PFSK-1 (cell line): ENCODE data around the gene CCR7.

Experiments
- FOXP2 ChIP-seq: optimal IDR thresholded peaks from 2 replicates; pipeline ENCODE3; 2011; ENCODE audit warnings: borderline replicate concordance, control low read depth, inconsistent platforms; ENCODE audit not compliant: insufficient read depth; ENCODE audit errors: extremely low read length, extremely low read depth
- POLR2AphosphoS5 ChIP-seq: IDR thresholded peaks from 2 replicates; pipeline ENCODE4 v1.6.1; 2012; ENCODE audit warnings: low read depth, mild to moderate bottlenecking, control low read depth, low read length, moderate library complexity
- REST ChIP-seq, 2 experiments: IDR thresholded peaks; 2 replicates each; pipeline versions ENCODE4 v1.6.1 to v1.8.0; 2011 to 2012; ENCODE audit warnings: low read depth in 2 of 2, low read length in 2 of 2, control low read depth in 1 of 2, inconsistent platforms in 1 of 2, mild to moderate bottlenecking in 1 of 2, moderate library complexity in 1 of 2; ENCODE audit not compliant: insufficient read depth in 1 of 2
- SIN3A ChIP-seq: IDR thresholded peaks from 2 replicates; pipeline ENCODE4 v1.6.1; 2012; ENCODE audit warnings: mild to moderate bottlenecking, low read length, moderate library complexity, borderline replicate concordance; ENCODE audit not compliant: insufficient read depth
- TAF1 ChIP-seq: IDR thresholded peaks from 2 replicates; pipeline ENCODE4 v1.6.1; 2012; ENCODE audit warnings: low read length, control low read depth, borderline replicate concordance; ENCODE audit not compliant: insufficient read depth

The CCR7 gene

DNA sequence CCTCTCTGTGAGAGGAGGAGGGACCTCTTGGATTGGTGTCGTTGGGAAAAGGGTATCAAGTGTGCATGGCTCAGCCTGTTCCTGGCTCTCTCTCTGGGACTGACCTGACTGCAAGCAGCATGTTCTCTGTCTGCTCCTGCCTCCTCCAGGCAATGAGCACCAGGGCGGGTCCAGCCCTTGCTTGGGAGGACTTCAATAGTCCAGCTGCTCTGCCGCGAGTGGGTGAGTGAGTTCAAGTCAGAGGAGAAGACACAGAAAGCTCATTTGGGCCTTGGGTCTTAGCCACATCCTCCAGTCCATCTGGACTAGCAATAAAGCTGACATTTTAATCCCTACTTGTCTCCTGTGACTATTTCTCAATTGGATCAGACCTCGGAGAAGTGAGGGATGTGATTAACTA lies 38.6 kb downstream of the CCR7 start:
- no peak for TF ChIP-seq FOXP2
- TF ChIP-seq TAF1, result no peak

- TF ChIP-seq TAF1 (no peak), SIN3A (no peak), FOXP2 (no peak), REST (IDR thresholded peaks at IDR 0.05; ENCODE audit: insufficient read depth in 1 of 2, low read depth in 2 of 2, low read length in 2 of 2) (no peak), POLR2AphosphoS5 (no peak)
Measured at GRCh38 chr17:40525294-40525693, 40.0 kb downstream of the CCR7 start.

- TF ChIP-seq SIN3A, result no peak
- TF ChIP-seq TAF1, result no peak
- no peak for TF ChIP-seq FOXP2
- TF ChIP-seq POLR2AphosphoS5, result no peak
- no peak for TF ChIP-seq REST (IDR thresholded peaks at IDR 0.05; ENCODE audit: insufficient read depth in 1 of 2, low read depth in 2 of 2, low read length in 2 of 2)
Measured at GRCh38 chr17:40524243-40524965, 40.9 kb downstream of the CCR7 start.

DNA sequence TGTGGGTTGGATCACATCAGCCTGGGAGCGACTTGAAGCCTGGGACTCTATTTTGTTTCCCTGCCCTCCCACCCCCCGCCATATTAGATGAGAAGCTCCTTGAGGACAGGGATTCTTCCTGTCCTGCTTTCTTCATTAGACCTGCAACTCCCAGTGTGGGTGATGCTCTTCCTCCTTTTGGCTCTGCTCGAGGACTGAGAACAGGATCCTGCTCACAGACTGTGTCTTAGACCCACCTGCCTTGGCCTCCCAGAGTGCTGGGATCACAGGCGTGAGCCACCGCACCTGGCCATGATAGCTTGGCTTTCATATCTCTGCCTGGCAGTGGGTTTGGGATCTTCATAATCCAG lies 42.3 kb downstream of the CCR7 start:
- TF ChIP-seq TAF1 (no peak), POLR2AphosphoS5 (no peak), FOXP2 (no peak)

GRCh38 chr17:40522250-40522960 lies 42.9 kb downstream of the CCR7 start:
- TF ChIP-seq REST (IDR thresholded peaks at IDR 0.05; ENCODE audit: insufficient read depth in 1 of 2, low read depth in 2 of 2, low read length in 2 of 2) (no peak), FOXP2 (no peak), TAF1 (no peak), SIN3A (no peak), POLR2AphosphoS5 (no peak)

- TF ChIP-seq POLR2AphosphoS5 (no peak), REST (IDR thresholded peaks at IDR 0.05; ENCODE audit: insufficient read depth in 1 of 2, low read depth in 2 of 2, low read length in 2 of 2) (no peak), TAF1 (no peak), FOXP2 (no peak), SIN3A (no peak)
Measured at GRCh38 chr17:40520991-40521453, 44.2 kb downstream of the CCR7 start.
